Thyroid gland (tissue), 4 donors: ENCODE data around the gene SLC39A8. TPM values are rescaled to one million over a fixed set of nuclear protein-coding genes. Genes with fewer than 3 reads are reported as not detected.

Experiments
- DNase-seq, 2 donors: peaks; one replicate each; pipeline ENCODE4 v3.0.0-alpha.2; 2019
- H3K27ac ChIP-seq, 3 donors: fragments of 200-600 bp; sonication (generic); 1 replicate in 2 of 3; 2 replicates in 1 of 3; pipeline ENCODE4 v1.5.1; 2016 to 2019; ENCODE audit warnings: mild to moderate bottlenecking in 1 of 3, moderate library complexity in 1 of 3
- H3K27me3 ChIP-seq: fragments of 200-600 bp; sonication (generic); one replicate; pipeline ENCODE4 v1.5.1; 2019
- H3K36me3 ChIP-seq, 2 donors: fragments of 200-600 bp; sonication (generic); one replicate each; pipeline ENCODE4 v1.5.1; 2016 to 2019
- H3K4me1 ChIP-seq, 2 donors: fragments of 200-600 bp; sonication (generic); one replicate each; pipeline ENCODE4 v1.5.1; 2017 to 2019
- H3K4me3 ChIP-seq, 3 donors: fragments of 200-600 bp; sonication (generic); replicated peaks in 1 of 3; 1 replicate in 2 of 3; 2 replicates in 1 of 3; pipeline ENCODE4 v1.5.1; 2016; ENCODE audit warnings: mild to moderate bottlenecking in 1 of 3
- H3K9me3 ChIP-seq: fragments of 200-600 bp; sonication (generic); one replicate; pipeline ENCODE4 v1.5.1; 2017
- POLR2A ChIP-seq, 2 donors: fragments of 450-650 bp; IDR thresholded peaks; one replicate each; pipeline ENCODE4 v1.6.1; 2017; ENCODE audit warnings: antibody characterized with exemption in 2 of 2, mild to moderate bottlenecking in 2 of 2, moderate library complexity in 1 of 2
- WGBS, 2 donors: methylation state at CpG; one replicate each; pipeline ENCODE4 v1.1.5; 2017; 5-methylcytosine and 5-hydroxymethylcytosine counted together
- intact Hi-C: fragments of 100-400 bp; cut with DNase I; formaldehyde crosslinking; loops from one replicate; pipeline ENCODE4 v1.15.1; 2023
- total RNA-seq, 4 donors: library from RNA; depleted of rRNA; stranded (reverse); fragments of >200 nt; gene quantifications; one replicate each; pipeline ENCODE4 v1.2.3, GENCODE V29; 2016
- TF ChIP-seq, protein P1 (sequence below), 6 experiments: fragments of 200-600 bp in 3 of 6; fragments of 450-650 bp in 3 of 6; sonication (generic) in 3 of 6; IDR thresholded peaks; one replicate each; pipeline ENCODE4 v1.5.1; 2016 to 2019; ENCODE audit warnings: antibody characterized with exemption in 6 of 6, mild to moderate bottlenecking in 2 of 6, inconsistent platforms in 1 of 6, moderate library complexity in 1 of 6

SLC39A8 gene
- total RNA-seq, 4 donors from 2014 or later = 19.4 to 26.7 (median 23.9) TPM

DNA sequence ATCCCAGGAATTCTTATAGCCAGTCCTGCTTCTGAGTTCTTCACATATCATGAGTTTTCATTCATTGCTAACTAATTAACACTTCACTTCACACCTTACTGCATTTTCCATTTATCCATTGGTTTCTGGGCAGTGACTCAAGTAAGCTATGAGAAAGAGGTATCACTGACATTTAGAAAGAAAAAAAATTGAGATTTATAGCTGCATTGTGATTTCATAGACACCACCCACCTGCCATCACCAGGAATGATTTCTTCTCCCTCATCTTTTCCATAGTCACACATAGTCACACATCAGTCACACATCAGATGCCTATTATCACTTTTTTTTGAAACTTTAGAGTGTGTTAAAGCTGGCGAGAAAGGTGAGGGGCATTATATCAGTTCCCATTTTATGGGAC is 121.8 kb downstream of the SLC39A8 start:
- no peaks in the 10 kb centered on the region for H3K27me3 ChIP-seq
- intact Hi-C loops = no loop called here
- no peaks in the 10 kb centered on the region for H3K4me1 ChIP-seq
- H3K36me3 ChIP-seq = no peaks in the 10 kb centered on the region
- WGBS, 2 donors = 93 to 98% methylated on average over 1 of the region's 1 CpG
- TF ChIP-seq, protein P1, sequence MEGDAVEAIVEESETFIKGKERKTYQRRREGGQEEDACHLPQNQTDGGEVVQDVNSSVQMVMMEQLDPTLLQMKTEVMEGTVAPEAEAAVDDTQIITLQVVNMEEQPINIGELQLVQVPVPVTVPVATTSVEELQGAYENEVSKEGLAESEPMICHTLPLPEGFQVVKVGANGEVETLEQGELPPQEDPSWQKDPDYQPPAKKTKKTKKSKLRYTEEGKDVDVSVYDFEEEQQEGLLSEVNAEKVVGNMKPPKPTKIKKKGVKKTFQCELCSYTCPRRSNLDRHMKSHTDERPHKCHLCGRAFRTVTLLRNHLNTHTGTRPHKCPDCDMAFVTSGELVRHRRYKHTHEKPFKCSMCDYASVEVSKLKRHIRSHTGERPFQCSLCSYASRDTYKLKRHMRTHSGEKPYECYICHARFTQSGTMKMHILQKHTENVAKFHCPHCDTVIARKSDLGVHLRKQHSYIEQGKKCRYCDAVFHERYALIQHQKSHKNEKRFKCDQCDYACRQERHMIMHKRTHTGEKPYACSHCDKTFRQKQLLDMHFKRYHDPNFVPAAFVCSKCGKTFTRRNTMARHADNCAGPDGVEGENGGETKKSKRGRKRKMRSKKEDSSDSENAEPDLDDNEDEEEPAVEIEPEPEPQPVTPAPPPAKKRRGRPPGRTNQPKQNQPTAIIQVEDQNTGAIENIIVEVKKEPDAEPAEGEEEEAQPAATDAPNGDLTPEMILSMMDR (IDR thresholded peaks at IDR 0.05) = no peak
- TF ChIP-seq POLR2A (IDR thresholded peaks at IDR 0.05) = no peak
- no peaks in the 10 kb centered on the region for H3K9me3 ChIP-seq
- H3K4me3 ChIP-seq = no peak overlapping the region
- H3K27ac ChIP-seq = no peak overlapping the region
- DNase-seq = no peak

- DNase-seq = no peak
- TF ChIP-seq, protein P1 (IDR thresholded peaks at IDR 0.05) = no peak
- no peak for TF ChIP-seq POLR2A (IDR thresholded peaks at IDR 0.05)
- Histone ChIP-seq H3K4me3 (no peak overlapping the region), H3K4me1 (no peaks in the 10 kb centered on the region), H3K27ac (no peak overlapping the region), H3K9me3 (no peaks in the 10 kb centered on the region), H3K27me3 (no peaks in the 10 kb centered on the region), H3K36me3 (no peaks in the 10 kb centered on the region)
- 62 to 65% methylated on average over 1 of the region's 1 CpG for WGBS, 2 donors
- intact Hi-C loops = no loop called here
Observed at GRCh38 chr4:102222838-102223409, 122.4 kb downstream of the SLC39A8 start.

DNA sequence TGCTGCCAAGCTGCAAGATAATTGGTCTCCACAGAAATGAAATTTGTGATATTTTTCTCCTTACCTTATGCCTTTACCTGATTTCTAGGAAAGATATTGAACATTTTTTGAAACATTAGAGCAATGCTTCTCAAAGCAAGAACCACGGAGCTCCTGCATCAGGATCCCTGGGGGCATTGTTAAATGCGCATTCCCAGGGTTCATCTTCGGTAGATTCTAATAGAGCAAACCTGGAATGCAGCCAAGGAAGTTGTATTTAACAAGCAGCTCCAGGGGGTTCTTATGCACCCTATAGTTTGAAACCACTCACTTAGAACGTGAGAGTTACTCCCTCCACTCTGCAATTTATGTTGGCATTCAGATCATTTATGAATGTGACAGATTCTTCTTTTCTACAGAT is 126.2 kb downstream of the SLC39A8 start:
- Histone ChIP-seq H3K27me3 (no peaks in the 10 kb centered on the region), H3K4me3 (no peak overlapping the region), H3K27ac (no peak overlapping the region), H3K4me1 (no peaks in the 10 kb centered on the region), H3K36me3 (no peaks in the 10 kb centered on the region), H3K9me3 (no peaks in the 10 kb centered on the region)
- intact Hi-C loops = no loop called here
- 35 to 37% methylated on average over 4 of the region's 4 CpGs for WGBS, 2 donors
- no peak for DNase-seq
- TF ChIP-seq POLR2A (IDR thresholded peaks at IDR 0.05) = no peak
- TF ChIP-seq, protein P1 (IDR thresholded peaks at IDR 0.05) = no peak

DNA sequence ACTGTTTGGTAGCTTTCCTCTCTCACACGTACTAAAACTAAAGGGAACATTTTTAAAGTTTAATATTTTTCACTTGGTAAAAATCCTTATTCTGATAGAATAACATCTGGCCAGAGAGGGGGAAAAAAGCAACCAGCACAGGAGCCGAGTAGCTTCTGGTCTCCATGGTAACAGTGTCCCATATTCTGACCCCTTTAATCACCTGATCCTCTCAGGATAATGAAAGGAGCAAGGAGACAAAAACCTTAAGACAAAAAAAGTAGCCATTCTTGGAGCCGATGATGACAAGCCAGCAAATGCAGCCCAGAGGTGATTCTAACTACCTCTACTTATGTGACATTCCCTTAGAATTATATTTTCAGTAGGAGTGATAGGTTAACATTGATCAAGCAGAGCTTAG is 126.6 kb downstream of the SLC39A8 start:
- no peaks in the 10 kb centered on the region for H3K4me1 ChIP-seq
- intact Hi-C loops = no loop called here
- no peaks in the 10 kb centered on the region for H3K9me3 ChIP-seq
- WGBS, 2 donors = 85% methylated on average over 3 of the region's 3 CpGs
- H3K27me3 ChIP-seq = no peaks in the 10 kb centered on the region
- H3K4me3 ChIP-seq = no peak overlapping the region
- H3K36me3 ChIP-seq = no peaks in the 10 kb centered on the region
- no peak overlapping the region for H3K27ac ChIP-seq
- DNase-seq = no peak
- TF ChIP-seq, protein P1 (IDR thresholded peaks at IDR 0.05) = no peak
- TF ChIP-seq POLR2A (IDR thresholded peaks at IDR 0.05) = no peak

DNA sequence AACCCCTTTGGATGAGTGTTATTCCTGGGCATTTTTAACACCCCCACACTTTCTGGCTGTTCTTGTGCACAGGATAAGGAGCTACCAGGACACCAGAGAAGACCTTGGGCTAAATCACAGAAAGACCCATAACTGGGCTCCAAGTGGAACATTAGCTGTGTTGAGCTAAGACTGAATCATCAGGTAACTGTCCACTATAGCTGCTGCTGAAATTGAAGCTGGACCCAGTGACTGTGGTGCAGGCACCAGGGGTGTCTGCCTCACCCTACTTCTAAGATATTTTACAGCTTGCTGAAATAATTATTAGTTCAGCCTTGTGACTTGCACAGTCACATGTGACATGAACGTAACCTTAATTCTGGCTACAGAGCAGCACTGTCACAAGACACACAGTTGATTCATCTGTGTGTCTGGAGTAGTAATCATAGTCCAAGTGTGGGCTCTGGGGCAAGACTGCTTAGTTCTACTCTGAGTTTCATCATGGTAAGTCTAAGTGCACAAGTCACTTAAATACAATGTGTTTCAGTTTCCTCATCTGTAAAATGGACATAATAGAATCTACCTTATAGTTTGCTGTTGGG is 127.4 kb downstream of the SLC39A8 start:
- no peaks in the 10 kb centered on the region for H3K27me3 ChIP-seq
- no peaks in the 10 kb centered on the region for H3K9me3 ChIP-seq
- no peak overlapping the region for H3K27ac ChIP-seq
- H3K4me1 ChIP-seq = no peaks in the 10 kb centered on the region
- no peak for DNase-seq
- no peak overlapping the region for H3K4me3 ChIP-seq
- H3K36me3 ChIP-seq = no peaks in the 10 kb centered on the region
- intact Hi-C loops = no loop called here
- TF ChIP-seq, protein P1 (IDR thresholded peaks at IDR 0.05) = no peak
- no peak for TF ChIP-seq POLR2A (IDR thresholded peaks at IDR 0.05)
- WGBS, 2 donors = 82 to 93% methylated on average over 1 of the region's 1 CpG
